WTC11 (cell line): ENCODE results near the gene LRFN2. TPM values are rescaled to one million over a fixed set of nuclear protein-coding genes. Genes with fewer than 3 reads are reported as not detected.

Experiments used
- ATAC-seq: fragments of 200-7000 bp; cut with Tn5 transposase; 2 replicates; pipeline ENCODE4 v1.10.0; 2021; ENCODE audit warnings: mild to moderate bottlenecking, moderate library complexity
- CTCF ChIA-PET: fragments of 300-600 bp; sonication (Branson Sonifier 250); formaldehyde crosslinking; loops from one replicate; lab custom pipeline; 2021; ENCODE audit warnings: antibody characterized with exemption; lab: Charles Lee
- POLR2A ChIA-PET: fragments of 350-600 bp; sonication (Branson Sonifier 250); formaldehyde crosslinking; loops from one replicate; lab custom pipeline; 2021; ENCODE audit warnings: antibody characterized with exemption; lab: Charles Lee
- DNase-seq: peaks from one replicate; pipeline ENCODE4 v3.0.0; 2021; ENCODE audit warnings: low spot score
- H3K27ac Mint-ChIP-seq: 2 replicates; pipeline ENCODE4 v1.8.0; 2021; ENCODE audit warnings: mixed read lengths
- H3K27me3 Mint-ChIP-seq: 2 replicates; pipeline ENCODE4 v1.8.0; 2021; ENCODE audit warnings: low read depth, mild to moderate bottlenecking, moderate library complexity, mixed read lengths
- H3K36me3 Mint-ChIP-seq: 2 replicates; pipeline ENCODE4 v1.8.0; 2021; ENCODE audit warnings: mixed read lengths
- H3K4me1 Mint-ChIP-seq: 2 replicates; pipeline ENCODE4 v1.8.0; 2022; ENCODE audit warnings: mixed read lengths
- H3K4me3 Mint-ChIP-seq: 2 replicates; pipeline ENCODE4 v1.8.0; 2021; ENCODE audit warnings: mild to moderate bottlenecking, moderate library complexity, mixed read lengths
- H3K9me3 Mint-ChIP-seq: 2 replicates; pipeline ENCODE4 v1.8.0; 2021; ENCODE audit warnings: mixed read lengths
- AR ChIP-seq: fragments of 250-450 bp; sonication (Bioruptor Pico); IDR thresholded peaks from 2 replicates; pipeline ENCODE4 v1.9.0; 2021; ENCODE audit warnings: mild to moderate bottlenecking
- ARID4B ChIP-seq: sonication (generic); formaldehyde crosslinking; IDR thresholded peaks from 2 replicates; pipeline ENCODE4 v1.8.0; 2023; ENCODE audit warnings: missing genetic modification reagents, mild to moderate bottlenecking, borderline replicate concordance
- ATF3 ChIP-seq: sonication (generic); formaldehyde crosslinking; conservative IDR thresholded peaks from 2 replicates; pipeline ENCODE4 v1.8.1; 2022; ENCODE audit warnings: mild to moderate bottlenecking, missing genetic modification reagents
- ATF6 ChIP-seq: sonication (generic); formaldehyde crosslinking; IDR thresholded peaks from 2 replicates; pipeline ENCODE4 v1.8.1; 2023; ENCODE audit warnings: mild to moderate bottlenecking, missing genetic modification reagents
- CREM ChIP-seq: sonication (generic); formaldehyde crosslinking; IDR thresholded peaks from 2 replicates; pipeline ENCODE4 v1.8.1; 2022; ENCODE audit warnings: mild to moderate bottlenecking, missing genetic modification reagents, moderate library complexity
- FOXK1 ChIP-seq: sonication (generic); formaldehyde crosslinking; IDR thresholded peaks from 2 replicates; pipeline ENCODE4 v1.8.0; 2022; ENCODE audit warnings: mild to moderate bottlenecking, moderate library complexity, missing genetic modification reagents
- FOXP4 ChIP-seq: sonication (generic); formaldehyde crosslinking; IDR thresholded peaks from 2 replicates; pipeline ENCODE4 v1.8.0; 2022; ENCODE audit warnings: mild to moderate bottlenecking, missing genetic modification reagents
- JAZF1 ChIP-seq: fragments of 250-450 bp; sonication (Bioruptor Pico); IDR thresholded peaks from 2 replicates; pipeline ENCODE4 v1.9.0; 2021; ENCODE audit warnings: moderate library complexity, mild to moderate bottlenecking, inconsistent platforms
- NFYB ChIP-seq: sonication (generic); formaldehyde crosslinking; conservative IDR thresholded peaks from 2 replicates; pipeline ENCODE4 v1.8.0; 2022; ENCODE audit warnings: low read depth, missing genetic modification reagents
- NR1H2 ChIP-seq: sonication (generic); formaldehyde crosslinking; IDR thresholded peaks from 2 replicates; pipeline ENCODE4 v1.9.0; 2021; ENCODE audit warnings: mild to moderate bottlenecking, moderate library complexity, missing genetic modification reagents
- OVOL2 ChIP-seq: fragments of 250-450 bp; sonication (Bioruptor Pico); IDR thresholded peaks from 2 replicates; pipeline ENCODE4 v1.9.0; 2021; ENCODE audit warnings: mild to moderate bottlenecking, borderline replicate concordance
- TEAD4 ChIP-seq: sonication (generic); formaldehyde crosslinking; IDR thresholded peaks from 2 replicates; pipeline ENCODE4 v1.8.0; 2022; ENCODE audit warnings: mild to moderate bottlenecking, missing genetic modification reagents
- ZBTB43 ChIP-seq: sonication (generic); formaldehyde crosslinking; IDR thresholded peaks from 2 replicates; pipeline ENCODE4 v1.8.1; 2023; ENCODE audit warnings: mild to moderate bottlenecking, missing genetic modification reagents
- ZNF281 ChIP-seq: sonication (generic); formaldehyde crosslinking; IDR thresholded peaks from 2 replicates; pipeline ENCODE4 v1.8.0; 2023; ENCODE audit warnings: mild to moderate bottlenecking, missing genetic modification reagents
- ZNF423 ChIP-seq: fragments of 250-450 bp; sonication (Bioruptor Pico); IDR thresholded peaks from 2 replicates; pipeline ENCODE4 v2.1.2; 2022; ENCODE audit warnings: mild to moderate bottlenecking, moderate library complexity
- ZNF425 ChIP-seq: fragments of 250-450 bp; sonication (Bioruptor Pico); conservative IDR thresholded peaks from 2 replicates; pipeline ENCODE4 v1.9.0; 2021; ENCODE audit warnings: mild to moderate bottlenecking
- total RNA-seq: library from RNA; stranded (reverse); gene quantifications from 3 replicates; pipeline ENCODE4 v1.2.3, GENCODE V29; 2021

LRFN2 gene
- total RNA-seq, 1 experiment from 2014 or later, result 1.6 TPM

- TF ChIP-seq OVOL2 (no peak), NR1H2 (CRISPR knock-in tag) (no peak), ATF3 (CRISPR knock-in tag) (no peak), JAZF1 (CRISPR knock-in tag) (no peak), ZBTB43 (CRISPR knock-in tag) (no peak)
Observed at GRCh38 chr6:40392589-40392988, 194.6 kb downstream of the LRFN2 start (continued).

- ChIA-PET POLR2A (no interaction called here), CTCF (no interaction called here)
- Mint-ChIP-seq H3K27me3 (peaks cover 3% of the 10 kb centered on the region; the same call in 1 of the 2 replicates), H3K4me1 (no peaks in the 10 kb centered on the region), H3K36me3 (no peaks in the 10 kb centered on the region), H3K9me3 (no peaks in the 10 kb centered on the region), H3K4me3 (no peak overlapping the region), H3K27ac (no peak overlapping the region)
- ATAC-seq, result no peak
- no peak for DNase-seq
- TF ChIP-seq ZNF423, result no peak
- no peak for TF ChIP-seq ZNF281
- TF ChIP-seq ARID4B (CRISPR knock-in tag), result no peak
- TF ChIP-seq TEAD4 (CRISPR knock-in tag), result no peak
- TF ChIP-seq ATF6 (CRISPR knock-in tag), result no peak
- TF ChIP-seq AR (CRISPR knock-in tag), result no peak
- TF ChIP-seq NFYB (CRISPR knock-in tag), result no peak
- no peak for TF ChIP-seq CREM (CRISPR knock-in tag)
- TF ChIP-seq FOXK1, result no peak
- no peak for TF ChIP-seq ZNF425 (CRISPR knock-in tag)
- no peak for TF ChIP-seq FOXP4 (CRISPR knock-in tag)
Observed at GRCh38 chr6:40391851-40392517, 195.2 kb downstream of the LRFN2 start.
